Activated CD4-positive, alpha-beta T cell treated with anti-CD3 and anti-CD28 coated beads, Interleukin-2, amount 10 ng/mL, durations not matched to agents 24 days and 14 days (primary cell): ENCODE results near the gene TYROBP. TPM values are rescaled to one million over a fixed set of nuclear protein-coding genes. Genes with fewer than 3 reads are reported as not detected.

ENCODE experiments used
- DNase-seq: peaks from one replicate; pipeline ENCODE4 v3.0.0; 2022
- H3K27ac Mint-ChIP-seq: one replicate; pipeline ENCODE4 v1.8.0; 2022; ENCODE audit warnings: mild to moderate bottlenecking, mixed read lengths
- H3K27me3 Mint-ChIP-seq: one replicate; pipeline ENCODE4 v1.8.0; 2022; ENCODE audit warnings: mixed read lengths
- H3K36me3 Mint-ChIP-seq: one replicate; pipeline ENCODE4 v1.8.0; 2022; ENCODE audit warnings: low read depth, mild to moderate bottlenecking, mixed read lengths
- H3K4me1 Mint-ChIP-seq: one replicate; pipeline ENCODE4 v1.8.0; 2021; ENCODE audit warnings: mixed read lengths
- H3K4me3 Mint-ChIP-seq: one replicate; pipeline ENCODE4 v1.8.0; 2022; ENCODE audit warnings: mild to moderate bottlenecking, moderate library complexity, mixed read lengths
- H3K9me3 Mint-ChIP-seq: one replicate; pipeline ENCODE4 v1.8.0; 2021; ENCODE audit warnings: mixed read lengths
- intact Hi-C: fragments of 100-400 bp; cut with micrococcal nuclease; formaldehyde crosslinking; loops from one replicate; pipeline ENCODE4 v1.15.1; 2023
- total RNA-seq: library from RNA; stranded (reverse); gene quantifications from 2 replicates; pipeline ENCODE4 v1.2.3, GENCODE V29; 2022

Gene TYROBP
- total RNA-seq, 1 donor from 2014 or later: not detected

- Mint-ChIP-seq H3K36me3 (peaks cover 12% of the 10 kb centered on the region), H3K27me3 (no peaks in the 10 kb centered on the region), H3K4me3 (peak overlapping the region; percentile 78), H3K27ac (no peak overlapping the region), H3K4me1 (peaks cover 26% of the 10 kb centered on the region), H3K9me3 (no peaks in the 10 kb centered on the region)
- DNase-seq: no peak
- intact Hi-C loops: no loop called here
These were observed 30.5 kb upstream of the TYROBP start for GRCh38 chr19:35938282-35939224.

GRCh38 chr19:35937345-35938281, 29.5 kb upstream of the TYROBP start:
- H3K27ac Mint-ChIP-seq: peak overlapping the region; percentile 30
- peak overlapping the region; percentile 78 for H3K4me3 Mint-ChIP-seq

GRCh38 chr19:35936738-35937268, 28.7 kb upstream of the TYROBP start:
- peak overlapping the region; percentile 78 for H3K4me3 Mint-ChIP-seq
- no peak for DNase-seq
- intact Hi-C loops: loop anchor here (1.0 kb wide), 1 partner anchor 55 kb away; no protein-coding TSS in a partner anchor
- H3K9me3 Mint-ChIP-seq: no peaks in the 10 kb centered on the region
- peaks cover 12% of the 10 kb centered on the region for H3K36me3 Mint-ChIP-seq
- peaks cover 26% of the 10 kb centered on the region for H3K4me1 Mint-ChIP-seq
- no peaks in the 10 kb centered on the region for H3K27me3 Mint-ChIP-seq
- no peak overlapping the region for H3K27ac Mint-ChIP-seq

More at GRCh38 chr19:35937345-35938281, 29.5 kb upstream of the TYROBP start:
- Mint-ChIP-seq H3K4me1 (peaks cover 23% of the 10 kb centered on the region), H3K36me3 (peaks cover 12% of the 10 kb centered on the region), H3K9me3 (no peaks in the 10 kb centered on the region), H3K27me3 (no peaks in the 10 kb centered on the region)
- intact Hi-C loops: no loop called here
- DNase-seq: no peak

- H3K27ac Mint-ChIP-seq: peak within 1 kb of the TSS; percentile 68
- no peaks in the 10 kb centered on the region for H3K27me3 Mint-ChIP-seq
- intact Hi-C loops: loop anchor here (1.0 kb wide), 1 partner anchor 54 kb away; no protein-coding TSS in a partner anchor
- H3K4me1 Mint-ChIP-seq: peaks cover 30% of the 10 kb centered on the region
- H3K9me3 Mint-ChIP-seq: no peaks in the 10 kb centered on the region
- DNase-seq: peak; percentile 91
- peak within 1 kb of the TSS; percentile 95 for H3K4me3 Mint-ChIP-seq
- H3K36me3 Mint-ChIP-seq: peaks cover 12% of the 10 kb centered on the region
These were observed 28.0 kb upstream of the TYROBP start, which contains the start of gene LRFN3 for GRCh38 chr19:35935911-35936737. LRFN3 (plus strand) TSS chr19:35936374; CDS start chr19:35939426, 3,052 bp downstream.

GRCh38 chr19:35932291-35932936, 24.3 kb upstream of the TYROBP start:
- no peak overlapping the region for H3K4me3 Mint-ChIP-seq

GRCh38 chr19:35931874-35932202, 23.7 kb upstream of the TYROBP start:
- Mint-ChIP-seq H3K4me1 (peaks cover 25% of the 10 kb centered on the region), H3K4me3 (peak overlapping the region; percentile 65), H3K27me3 (no peaks in the 10 kb centered on the region), H3K27ac (peak overlapping the region; percentile 59), H3K36me3 (no peaks in the 10 kb centered on the region), H3K9me3 (no peaks in the 10 kb centered on the region)
- DNase-seq: no peak
- intact Hi-C loops: loop anchor here (1.0 to 5.0 kb wide), 6 partner anchors 32 to 240 kb away; partner anchors contain the start of genes ARHGAP33, NFKBID, PSENEN and U2AF1L4

More at GRCh38 chr19:35932291-35932936, 24.3 kb upstream of the TYROBP start:
- Mint-ChIP-seq H3K27ac (no peak overlapping the region), H3K36me3 (no peaks in the 10 kb centered on the region), H3K27me3 (no peaks in the 10 kb centered on the region), H3K4me1 (peaks cover 28% of the 10 kb centered on the region), H3K9me3 (no peaks in the 10 kb centered on the region)
- intact Hi-C loops: loop anchor here (5.0 kb wide), 1 partner anchor 240 kb away; no protein-coding TSS in a partner anchor
- DNase-seq: no peak

GRCh38 chr19:35931161-35931873, 23.2 kb upstream of the TYROBP start:
- Mint-ChIP-seq H3K36me3 (no peaks in the 10 kb centered on the region), H3K27me3 (no peaks in the 10 kb centered on the region), H3K9me3 (no peaks in the 10 kb centered on the region), H3K4me3 (peak overlapping the region; percentile 79), H3K27ac (peak overlapping the region; percentile 90), H3K4me1 (peaks cover 25% of the 10 kb centered on the region)
- DNase-seq: peak; percentile 100
- intact Hi-C loops: loop anchor here (1.0 to 5.0 kb wide), 6 partner anchors 31 to 239 kb away; partner anchors contain the start of genes ARHGAP33, NFKBID, PSENEN and U2AF1L4

- Mint-ChIP-seq H3K4me1 (peaks cover 21% of the 10 kb centered on the region), H3K36me3 (peaks cover 4% of the 10 kb centered on the region), H3K9me3 (peaks cover 11% of the 10 kb centered on the region), H3K4me3 (peak overlapping the region; percentile 58), H3K27ac (peak overlapping the region; percentile 87), H3K27me3 (peaks cover 2% of the 10 kb centered on the region)
- peak; percentile 70 for DNase-seq
- intact Hi-C loops: loop anchor here (1.0 to 5.0 kb wide), 2 partner anchors 84 to 238 kb away; partner anchors contain the start of gene ALKBH6
These were observed 21.8 kb upstream of the TYROBP start for GRCh38 chr19:35929876-35930275.

- H3K27me3 Mint-ChIP-seq: peaks cover 2% of the 10 kb centered on the region
- peaks cover 4% of the 10 kb centered on the region for H3K36me3 Mint-ChIP-seq
- no peak for DNase-seq
- H3K4me1 Mint-ChIP-seq: peaks cover 21% of the 10 kb centered on the region
- no peak overlapping the region for H3K27ac Mint-ChIP-seq
- H3K9me3 Mint-ChIP-seq: peaks cover 11% of the 10 kb centered on the region
- no peak overlapping the region for H3K4me3 Mint-ChIP-seq
- intact Hi-C loops: no loop called here
These were observed 20.4 kb upstream of the TYROBP start for GRCh38 chr19:35928507-35928906.

- H3K4me1 Mint-ChIP-seq: peaks cover 9% of the 10 kb centered on the region
- peaks cover 5% of the 10 kb centered on the region for H3K27me3 Mint-ChIP-seq
- intact Hi-C loops: no loop called here
- peaks cover 11% of the 10 kb centered on the region for H3K9me3 Mint-ChIP-seq
- peaks cover 4% of the 10 kb centered on the region for H3K36me3 Mint-ChIP-seq
- no peak for DNase-seq
- H3K4me3 Mint-ChIP-seq: no peak overlapping the region
- H3K27ac Mint-ChIP-seq: no peak overlapping the region
These were observed 17.4 kb upstream of the TYROBP start for GRCh38 chr19:35925501-35925900.

- no peak overlapping the region for H3K4me3 Mint-ChIP-seq
- DNase-seq: no peak
These were observed 12.9 kb upstream of the TYROBP start for GRCh38 chr19:35921012-35921411.

GRCh38 chr19:35919306-35919705, 11.2 kb upstream of the TYROBP start:
- Mint-ChIP-seq H3K27ac (no peak overlapping the region), H3K4me1 (peaks cover 5% of the 10 kb centered on the region), H3K36me3 (no peaks in the 10 kb centered on the region), H3K27me3 (peaks cover 6% of the 10 kb centered on the region), H3K4me3 (no peak overlapping the region), H3K9me3 (no peaks in the 10 kb centered on the region)
- no peak for DNase-seq
- intact Hi-C loops: no loop called here

More at GRCh38 chr19:35921012-35921411, 12.9 kb upstream of the TYROBP start:
- Mint-ChIP-seq H3K27ac (no peak overlapping the region), H3K9me3 (peaks cover 11% of the 10 kb centered on the region), H3K27me3 (peaks cover 6% of the 10 kb centered on the region), H3K36me3 (peaks cover 2% of the 10 kb centered on the region), H3K4me1 (peaks cover 1% of the 10 kb centered on the region)
- intact Hi-C loops: no loop called here
